ENCODE measurements around the gene PROZ. TPM values are rescaled to one million over a fixed set of nuclear protein-coding genes. Genes with fewer than 3 reads are reported as not detected.

The PROZ gene
- total and polyA plus RNA-seq, 2 of the 13 experiments (the other 11 are each of a cell fraction or from before 2014, with no cell fraction given), result 5.6 to 22.5 TPM

GRCh38 chr13:113209336-113209758 is 50.9 kb downstream of the PROZ start, which contains the start of gene CUL4A (continued):
- TF ChIP-seq ZNF691 (CRISPR knock-in tag; IDR thresholded peaks at IDR 0.05; ENCODE audit: borderline replicate concordance, low read depth) (no peak), ZNF878 (CRISPR knock-in tag; IDR thresholded peaks at IDR 0.05) (no peak), CHCHD3 (CRISPR knock-in tag; IDR thresholded peaks at IDR 0.05) (no peak), KDM5B (CRISPR knock-in tag; IDR thresholded peaks at IDR 0.05; ENCODE audit: borderline replicate concordance) (no peak)

- DNase-seq (ENCODE audit: low spot score) (peak; percentile 32), ATAC-seq (peak; percentile 14), FAIRE-seq (peak; percentile 43)
- Histone ChIP-seq H3K4me1 (ENCODE audit: insufficient read depth, low read length) (peaks cover 74% of the 10 kb centered on the region), H2AFZ (ENCODE audit: low read length) (no peak overlapping the region), H3K36me3 (replicated peaks in 1 of 2; ENCODE audit: control insufficient read depth in 1 of 2, insufficient read depth in 2 of 2, low read length in 2 of 2) (peaks cover 0 to 33% of the 10 kb centered on the region in 2 experiments; a peak in 2 of 5 replicates), H3K27ac (ENCODE audit: extremely low read length, insufficient read depth, low read length) (peak overlapping the region; percentile 77), H3K9ac (ENCODE audit: insufficient read depth, low read depth, low read length) (peak overlapping the region; percentile 96), H3K79me2 (ENCODE audit: insufficient read depth, low read length) (peaks cover 87% of the 10 kb centered on the region), H3K4me2 (ENCODE audit: low read depth, low read length) (peak overlapping the region; percentile 82), H3K4me3 (replicated peaks in 1 of 3; ENCODE audit: insufficient read depth in 1 of 3, low read depth in 2 of 3, low read length in 3 of 3) (peak overlapping the region; percentile 83 to 96 (median 83)), H4K20me1 (ENCODE audit: insufficient read depth, low read length) (peaks cover 40% of the 10 kb centered on the region), H3K27me3 (ENCODE audit: control insufficient read depth in 1 of 2, insufficient read depth in 2 of 2, low read length in 2 of 2) (no peaks in the 10 kb centered on the region), H3K9me3 (ENCODE audit: low read length) (no peaks in the 10 kb centered on the region)
- intact Hi-C loops (cut with micrococcal nuclease; ENCODE audit: unreplicated experiment), result loop anchor here (2.0 to 5.0 kb wide), 2 partner anchors 53 to 87 kb away; partner anchors contain the start of genes F10 and PROZ
- in situ Hi-C loops (cut with HindIII; ENCODE audit: extremely low pct_ligation_motif_present, low pct_unique_long_range_greater_than_20kb), result no loop called here
- POLR2A ChIA-PET, result interaction anchor here (0.5 to 2.9 kb wide), 19 partner anchors 8 to 267 kb away, joined by 3 to 25 read pairs (median 5); partner anchors contain the start of genes F10, F7 and PROZ
- CTCF ChIA-PET (ENCODE audit: low intra/inter-chr PET ratio, low total read pairs), result no interaction called here
- BruUV-seq (replicated peaks), result no TSS peak
- 1% methylated on average over 16 of the region's 67 CpGs for WGBS (ENCODE audit: low lambda C conversion rate)
- 0 out of 2 replicates have a peak, but pooled peaks have one; percentile 51 for TF ChIP-seq ZNF256 (CRISPR knock-in tag; conservative IDR thresholded peaks at IDR 0.05)
- TF ChIP-seq RFX3 (CRISPR knock-in tag; IDR thresholded peaks at IDR 0.05), result no peak
- peak; percentile 74 for TF ChIP-seq MXI1 (IDR thresholded peaks at IDR 0.05; ENCODE audit: borderline replicate concordance, low read depth, low read length)
- TF ChIP-seq ZSCAN21 (CRISPR knock-in tag; IDR thresholded peaks at IDR 0.05; ENCODE audit: borderline replicate concordance), result peak; percentile 82
- TF ChIP-seq ZNF407 (CRISPR knock-in tag; IDR thresholded peaks at IDR 0.05; ENCODE audit: not compliant biosample characterization), result no peak
- peak; percentile 93 for TF ChIP-seq RNF2 (conservative IDR thresholded peaks at IDR 0.05; ENCODE audit: low read depth)
- TF ChIP-seq MXD4 (CRISPR knock-in tag; IDR thresholded peaks at IDR 0.05), result peak; percentile 83
- no peak for TF ChIP-seq HMGA1 (CRISPR knock-in tag; conservative IDR thresholded peaks at IDR 0.05)
- TF ChIP-seq ZNF878 (CRISPR knock-in tag; IDR thresholded peaks at IDR 0.05), result no peak
Measured at GRCh38 chr13:113209759-113210421, 51.4 kb downstream of the PROZ start.

Data from HepG2 (cell line).